MM.1S (cell line): Measurements from ENCODE around the gene LRRC3B.

Experiments used
- DNase-seq: peaks from one replicate; pipeline ENCODE4 v3.0.0-alpha.2; 2015
- H2AFZ ChIP-seq: fragments of 300-600 bp; sonication (generic); 2 replicates; pipeline ENCODE4 v1.6.0; 2016; ENCODE audit warnings: antibody characterized with exemption, low read length
- H3F3A ChIP-seq: fragments of 300-600 bp; sonication (generic); 2 replicates; pipeline ENCODE4 v1.6.1; 2016; ENCODE audit warnings: mild to moderate bottlenecking, antibody characterized with exemption, low read length, moderate library complexity, mixed read lengths; ENCODE audit not compliant: insufficient read depth
- H3K27ac ChIP-seq: fragments of 300-600 bp; sonication (generic); 2 replicates; pipeline ENCODE4 v1.5.1; 2016; ENCODE audit warnings: mild to moderate bottlenecking, low read length
- H3K27me3 ChIP-seq: fragments of 300-600 bp; sonication (generic); replicated peaks from 2 replicates; pipeline ENCODE4 v1.6.0; 2016; ENCODE audit warnings: low read length; ENCODE audit not compliant: insufficient read depth
- H3K36me3 ChIP-seq: fragments of 300-600 bp; sonication (generic); replicated peaks from 2 replicates; pipeline ENCODE4 v1.6.1; 2016; ENCODE audit warnings: mild to moderate bottlenecking, low read length, mixed read lengths; ENCODE audit not compliant: insufficient read depth
- H3K4me1 ChIP-seq: fragments of 300-600 bp; sonication (generic); 2 replicates; pipeline ENCODE4 v1.6.1; 2016; ENCODE audit warnings: low read length, mixed read lengths
- H3K4me2 ChIP-seq: fragments of 300-600 bp; sonication (generic); 2 replicates; pipeline ENCODE4 v1.6.0; 2016; ENCODE audit warnings: low read depth, low read length
- H3K4me3 ChIP-seq: fragments of 300-600 bp; sonication (generic); 2 replicates; pipeline ENCODE4 v1.5.1; 2016; ENCODE audit warnings: low read length, mixed read lengths
- H3K79me2 ChIP-seq: fragments of 300-600 bp; sonication (generic); 2 replicates; pipeline ENCODE4 v1.6.1; 2016; ENCODE audit warnings: mixed run types, low read length, mixed read lengths
- H3K9ac ChIP-seq: fragments of 300-600 bp; sonication (generic); 2 replicates; pipeline ENCODE4 v1.6.1; 2016; ENCODE audit warnings: low read length, mixed read lengths
- H3K9me2 ChIP-seq: fragments of 300-600 bp; sonication (generic); replicated peaks from 2 replicates; pipeline ENCODE4 v1.6.1; 2016; ENCODE audit warnings: mild to moderate bottlenecking, low read length, mixed read lengths; ENCODE audit not compliant: insufficient read depth
- H3K9me3 ChIP-seq: fragments of 300-600 bp; sonication (generic); replicated peaks from 2 replicates; pipeline ENCODE4 v1.6.1; 2016; ENCODE audit warnings: mild to moderate bottlenecking, low read length, mixed read lengths; ENCODE audit not compliant: insufficient read depth
- H4K20me1 ChIP-seq: fragments of 300-600 bp; sonication (generic); 2 replicates; pipeline ENCODE4 v1.6.1; 2016; ENCODE audit warnings: mild to moderate bottlenecking, low read length, moderate library complexity, mixed read lengths; ENCODE audit not compliant: insufficient read depth
- EZH2 ChIP-seq: fragments of 300-600 bp; sonication (generic); optimal IDR thresholded peaks from 2 replicates; pipeline ENCODE3; 2017; ENCODE audit warnings: low read depth, mild to moderate bottlenecking, antibody characterized with exemption, low read length, mixed read lengths
- EZH2phosphoT487 ChIP-seq: fragments of 300-600 bp; sonication (generic); IDR thresholded peaks from 2 replicates; pipeline ENCODE4 v1.6.1; 2018; ENCODE audit warnings: antibody characterized with exemption, low read length
- TF ChIP-seq, protein P1 (sequence below): fragments of 300-600 bp; sonication (generic); IDR thresholded peaks from 2 replicates; pipeline ENCODE4 v1.5.1; 2016; ENCODE audit warnings: antibody characterized with exemption, low read length, mixed read lengths

LRRC3B gene

DNA sequence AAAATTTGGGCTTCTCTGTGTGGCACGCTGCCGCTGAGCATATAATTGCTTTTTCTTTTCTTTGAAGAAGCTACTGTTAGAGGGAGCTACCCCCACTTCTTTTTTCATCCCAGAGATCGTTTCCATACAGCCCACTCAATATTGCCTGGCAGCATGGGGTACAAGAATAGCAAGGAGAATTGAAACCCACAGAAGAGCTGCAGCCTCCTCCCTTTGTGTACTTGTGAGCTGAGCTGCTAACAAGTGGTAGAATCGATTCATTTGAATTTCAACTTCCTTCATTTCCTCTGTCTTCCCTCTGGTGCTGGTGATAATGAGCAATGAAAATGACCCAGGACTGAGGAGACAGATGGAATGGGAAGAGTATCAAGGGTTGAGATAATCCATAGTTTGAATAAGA, 64.9 kb downstream of the LRRC3B start:
- no peaks in the 10 kb centered on the region for H3K79me2 ChIP-seq
- H3K4me1 ChIP-seq, result no peaks in the 10 kb centered on the region
- H2AFZ ChIP-seq, result no peak overlapping the region
- H3K9me3 ChIP-seq, result no peaks in the 10 kb centered on the region
- H3K9me2 ChIP-seq, result no peaks in the 10 kb centered on the region
- H3K4me2 ChIP-seq, result no peak overlapping the region
- no peaks in the 10 kb centered on the region for H3F3A ChIP-seq
- H3K9ac ChIP-seq, result no peak overlapping the region
- no peaks in the 10 kb centered on the region for H4K20me1 ChIP-seq
- no peak for DNase-seq
- TF ChIP-seq EZH2 (no peak), EZH2phosphoT487 (no peak)
- TF ChIP-seq, protein P1, sequence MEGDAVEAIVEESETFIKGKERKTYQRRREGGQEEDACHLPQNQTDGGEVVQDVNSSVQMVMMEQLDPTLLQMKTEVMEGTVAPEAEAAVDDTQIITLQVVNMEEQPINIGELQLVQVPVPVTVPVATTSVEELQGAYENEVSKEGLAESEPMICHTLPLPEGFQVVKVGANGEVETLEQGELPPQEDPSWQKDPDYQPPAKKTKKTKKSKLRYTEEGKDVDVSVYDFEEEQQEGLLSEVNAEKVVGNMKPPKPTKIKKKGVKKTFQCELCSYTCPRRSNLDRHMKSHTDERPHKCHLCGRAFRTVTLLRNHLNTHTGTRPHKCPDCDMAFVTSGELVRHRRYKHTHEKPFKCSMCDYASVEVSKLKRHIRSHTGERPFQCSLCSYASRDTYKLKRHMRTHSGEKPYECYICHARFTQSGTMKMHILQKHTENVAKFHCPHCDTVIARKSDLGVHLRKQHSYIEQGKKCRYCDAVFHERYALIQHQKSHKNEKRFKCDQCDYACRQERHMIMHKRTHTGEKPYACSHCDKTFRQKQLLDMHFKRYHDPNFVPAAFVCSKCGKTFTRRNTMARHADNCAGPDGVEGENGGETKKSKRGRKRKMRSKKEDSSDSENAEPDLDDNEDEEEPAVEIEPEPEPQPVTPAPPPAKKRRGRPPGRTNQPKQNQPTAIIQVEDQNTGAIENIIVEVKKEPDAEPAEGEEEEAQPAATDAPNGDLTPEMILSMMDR, result no peak
- H3K27ac ChIP-seq, result no peak overlapping the region
- H3K36me3 ChIP-seq, result no peaks in the 10 kb centered on the region
- no peak overlapping the region for H3K4me3 ChIP-seq
- no peaks in the 10 kb centered on the region for H3K27me3 ChIP-seq

DNA sequence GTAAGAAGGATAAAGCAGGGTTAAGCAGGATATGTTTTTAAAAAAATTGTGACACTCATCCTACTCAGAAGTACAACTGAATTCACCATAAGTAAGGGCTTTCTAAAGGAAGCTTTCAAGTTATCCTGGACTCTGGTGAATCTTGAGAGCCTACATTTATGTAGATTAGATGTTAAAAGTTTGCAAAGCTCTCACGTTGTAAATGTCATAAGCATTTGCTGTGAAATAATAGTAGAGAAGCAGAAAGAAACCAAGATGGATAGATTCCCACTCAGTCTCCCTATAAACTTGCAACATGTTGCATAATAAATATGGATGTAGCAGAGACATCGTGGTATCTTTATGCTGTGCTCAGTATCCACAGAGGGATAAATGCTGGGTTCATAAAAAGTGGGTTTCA, 77.0 kb downstream of the LRRC3B start:
- Histone ChIP-seq H3K9me3 (no peaks in the 10 kb centered on the region), H3K9me2 (no peaks in the 10 kb centered on the region), H2AFZ (no peak overlapping the region), H3K36me3 (no peaks in the 10 kb centered on the region), H4K20me1 (no peaks in the 10 kb centered on the region), H3K4me2 (no peak overlapping the region), H3K27ac (no peak overlapping the region), H3K4me1 (peaks cover 17% of the 10 kb centered on the region), H3K4me3 (no peak overlapping the region), H3K79me2 (no peaks in the 10 kb centered on the region), H3K27me3 (no peaks in the 10 kb centered on the region), H3K9ac (no peak overlapping the region), H3F3A (0 out of 2 replicates have a peak, but pooled peaks cover 3% of the 10 kb centered on the region)
- TF ChIP-seq, protein P1, result no peak
- TF ChIP-seq EZH2 (no peak), EZH2phosphoT487 (no peak)
- DNase-seq, result no peak

DNA sequence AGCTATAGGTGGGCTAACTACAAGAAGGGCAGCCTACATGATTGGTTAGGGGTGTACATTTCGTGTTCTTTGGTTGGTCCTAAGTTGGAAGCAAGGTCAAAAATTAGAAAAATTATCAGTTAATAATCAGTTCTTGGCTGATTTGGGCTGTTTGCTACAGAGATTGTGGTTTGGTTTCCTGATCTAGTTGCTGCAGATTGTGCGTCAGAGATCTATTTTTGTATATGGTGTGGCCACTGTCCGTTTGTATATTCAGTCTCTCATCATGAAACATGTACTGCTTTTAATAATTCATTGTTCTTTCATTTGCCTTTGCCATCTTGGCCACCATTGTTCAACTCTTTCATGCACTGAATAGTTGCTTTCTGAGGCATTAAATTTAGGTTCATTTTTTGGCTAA, 80.9 kb downstream of the LRRC3B start:
- Histone ChIP-seq H3K36me3 (no peaks in the 10 kb centered on the region), H3K9me3 (no peaks in the 10 kb centered on the region), H3K9ac (0 out of 2 replicates have a peak overlapping the region, but pooled peaks have one; percentile 11), H3K4me2 (peak overlapping the region; percentile 12; the same call in 1 of the 2 replicates), H3K27me3 (no peaks in the 10 kb centered on the region), H3K27ac (peak overlapping the region; percentile 43; the same call in 1 of the 2 replicates), H3F3A (0 out of 2 replicates have a peak, but pooled peaks cover 3% of the 10 kb centered on the region), H2AFZ (peak overlapping the region; percentile 29; the same call in 1 of the 2 replicates), H4K20me1 (no peaks in the 10 kb centered on the region), H3K79me2 (no peaks in the 10 kb centered on the region), H3K4me1 (peaks cover 17% of the 10 kb centered on the region), H3K9me2 (no peaks in the 10 kb centered on the region), H3K4me3 (no peak overlapping the region)
- TF ChIP-seq EZH2 (no peak), EZH2phosphoT487 (no peak)
- TF ChIP-seq, protein P1, result no peak
- peak; percentile 67 for DNase-seq
